ENCODE measurements around the gene HIGD1C.

- TF ChIP-seq POLR2A (IDR thresholded peaks at IDR 0.05) (no peak), CTCF (IDR thresholded peaks at IDR 0.05) (no peak)
Measured at GRCh38 chr12:51005030-51005429, 52.7 kb downstream of the HIGD1C start.

Data from adrenal gland (tissue), 5 donors.